ENCODE data around the gene GNAS-AS1. TPM values are rescaled to one million over a fixed set of nuclear protein-coding genes. Genes with fewer than 3 reads are reported as not detected.
A peak's percentile ranks its signal among the peaks of the same experiment; 100 is the strongest.
"Not testable (repeated sequence)": the region's sequence is repeated elsewhere in the genome, so short reads cannot be mapped to it uniquely, and the experiment has no call there.

The GNAS-AS1 gene
- total RNA-seq, 1 donor from 2014 or later: 0.35 TPM

- ATAC-seq (no peak), DNase-seq (ENCODE audit: low spot score) (no peak)
These were observed 13.0 kb downstream of the GNAS-AS1 start for GRCh38 chr20:58837717-58838116.

DNA sequence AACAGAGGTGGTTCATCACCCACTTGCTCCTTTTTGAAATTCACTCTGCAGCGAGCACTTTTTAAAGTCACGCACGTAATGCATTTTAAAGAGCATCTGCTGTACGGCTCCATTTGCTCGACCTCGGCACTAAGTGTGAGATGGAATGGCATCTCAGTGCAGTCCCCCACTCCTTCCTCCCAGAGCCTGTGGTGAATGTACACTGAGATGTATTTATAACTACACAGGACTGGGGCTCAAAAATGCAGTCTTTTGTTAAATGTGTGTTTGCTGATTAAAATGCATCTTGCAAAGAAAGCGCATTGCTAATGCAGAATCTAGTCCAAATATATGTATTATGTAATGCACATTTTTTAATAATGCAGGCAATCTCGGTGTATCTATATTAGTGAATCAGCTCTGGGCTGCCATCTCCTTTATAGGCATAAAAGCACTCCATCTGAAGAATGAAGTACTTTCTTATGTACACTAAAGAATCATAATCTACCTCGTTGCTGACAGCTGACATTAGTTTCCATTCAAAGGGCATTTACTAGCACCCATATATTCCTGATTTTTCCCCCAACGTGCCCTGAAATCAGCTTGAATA, 14.0 kb downstream of the GNAS-AS1 start:
- ATAC-seq (no peak), DNase-seq (ENCODE audit: low spot score) (no peak)

- no peak for DNase-seq (ENCODE audit: low spot score)
- no peak for ATAC-seq
These were observed 15.5 kb downstream of the GNAS-AS1 start for GRCh38 chr20:58835231-58835630.

- no peak for ATAC-seq
- no peak for DNase-seq (ENCODE audit: low spot score)
These were observed 16.8 kb downstream of the GNAS-AS1 start for GRCh38 chr20:58833921-58834320.

DNA sequence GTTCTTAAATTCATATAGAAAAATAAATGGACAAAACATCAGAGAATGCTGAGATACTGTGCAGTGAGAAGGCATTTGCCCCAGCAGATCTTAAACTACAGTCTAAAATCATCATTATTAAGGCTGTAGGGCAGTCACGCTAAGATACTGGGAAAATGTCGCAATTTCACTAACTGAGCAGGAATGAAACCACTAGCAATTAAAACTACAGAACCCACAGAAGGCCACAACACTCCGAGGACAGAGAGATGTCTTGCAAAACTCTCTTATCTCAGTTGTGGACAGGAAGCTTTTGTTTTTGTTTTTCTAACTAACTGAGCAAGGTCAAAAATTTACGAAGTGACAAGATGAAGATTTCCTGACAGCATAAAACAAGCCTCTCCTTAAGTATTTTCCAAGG, 18.2 kb downstream of the GNAS-AS1 start:
- no peak for DNase-seq (ENCODE audit: low spot score)
- no peak for ATAC-seq

GRCh38 chr20:58829531-58829941, 21.2 kb downstream of the GNAS-AS1 start:
- DNase-seq (ENCODE audit: low spot score): no peak
- ATAC-seq: peak; percentile 47

DNA sequence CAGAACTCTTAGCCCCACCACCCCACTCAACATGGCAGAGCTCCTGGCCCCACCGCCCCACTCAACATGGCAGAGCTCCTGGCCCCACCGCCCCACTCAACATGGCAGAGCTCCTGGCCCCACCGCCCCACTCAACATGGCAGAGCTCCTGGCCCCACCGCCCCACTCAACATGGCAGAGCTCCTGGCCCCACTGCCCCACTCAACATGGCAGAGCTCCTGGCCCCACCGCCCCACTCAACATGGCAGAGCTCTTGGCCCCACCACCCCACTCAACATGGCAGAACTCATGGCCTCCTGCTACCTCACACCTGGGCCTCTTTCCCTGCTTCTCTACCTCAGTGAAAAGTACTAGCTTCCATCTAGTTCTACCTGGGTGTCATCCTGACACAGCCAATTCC, 21.9 kb downstream of the GNAS-AS1 start:
- DNase-seq (ENCODE audit: low spot score): not testable (repeated sequence)

DNA sequence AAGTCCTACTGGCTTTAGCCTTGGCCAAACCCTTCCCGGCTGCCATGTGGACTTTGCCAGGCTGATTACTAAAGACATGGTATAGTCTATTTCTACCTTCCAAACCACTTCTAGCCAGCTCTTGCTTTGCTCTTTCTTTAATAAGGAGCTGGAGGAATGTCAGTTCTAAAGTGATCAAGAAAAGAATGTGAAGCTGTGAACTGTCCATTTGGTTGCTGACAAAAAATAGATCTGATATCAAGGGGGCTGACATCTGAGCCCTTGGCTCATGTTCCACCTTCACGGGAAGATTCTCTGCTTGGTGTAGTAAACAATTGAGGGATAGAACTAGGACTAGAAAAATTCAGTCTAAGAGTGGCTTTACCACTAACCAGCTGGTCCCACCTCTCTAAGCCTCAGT, 22.6 kb downstream of the GNAS-AS1 start:
- DNase-seq (ENCODE audit: low spot score) (no peak), ATAC-seq (no peak)

More for the DNA sequence above, 21.9 kb downstream of the GNAS-AS1 start:
- not testable (repeated sequence) for ATAC-seq

- no peak for ATAC-seq
- no peak for DNase-seq (ENCODE audit: low spot score)
These were observed 24.4 kb downstream of the GNAS-AS1 start for GRCh38 chr20:58826271-58826670.

GRCh38 chr20:58825450-58825849, 25.3 kb downstream of the GNAS-AS1 start:
- ATAC-seq: no peak
- no peak for DNase-seq (ENCODE audit: low spot score)

DNA sequence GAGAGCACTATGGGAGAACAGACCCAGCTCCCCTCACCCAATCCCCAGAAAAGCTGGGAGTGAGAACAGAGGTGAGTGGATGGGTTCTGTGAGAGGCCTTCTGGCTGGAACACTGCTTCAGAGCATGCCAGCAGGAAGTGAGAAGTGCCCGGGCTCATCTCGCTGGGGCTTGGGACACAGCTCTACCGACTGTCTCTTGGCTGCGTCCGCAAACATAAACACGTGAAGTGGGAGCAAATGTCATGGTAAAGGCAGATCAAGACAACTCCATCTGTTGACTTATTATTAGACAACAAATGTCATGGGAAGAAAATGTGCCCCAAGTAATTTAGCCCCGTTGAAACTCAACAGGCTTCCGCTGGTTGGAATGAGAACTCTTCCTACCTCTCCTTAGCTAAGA, 25.9 kb downstream of the GNAS-AS1 start:
- no peak for ATAC-seq
- no peak for DNase-seq (ENCODE audit: low spot score)

DNA sequence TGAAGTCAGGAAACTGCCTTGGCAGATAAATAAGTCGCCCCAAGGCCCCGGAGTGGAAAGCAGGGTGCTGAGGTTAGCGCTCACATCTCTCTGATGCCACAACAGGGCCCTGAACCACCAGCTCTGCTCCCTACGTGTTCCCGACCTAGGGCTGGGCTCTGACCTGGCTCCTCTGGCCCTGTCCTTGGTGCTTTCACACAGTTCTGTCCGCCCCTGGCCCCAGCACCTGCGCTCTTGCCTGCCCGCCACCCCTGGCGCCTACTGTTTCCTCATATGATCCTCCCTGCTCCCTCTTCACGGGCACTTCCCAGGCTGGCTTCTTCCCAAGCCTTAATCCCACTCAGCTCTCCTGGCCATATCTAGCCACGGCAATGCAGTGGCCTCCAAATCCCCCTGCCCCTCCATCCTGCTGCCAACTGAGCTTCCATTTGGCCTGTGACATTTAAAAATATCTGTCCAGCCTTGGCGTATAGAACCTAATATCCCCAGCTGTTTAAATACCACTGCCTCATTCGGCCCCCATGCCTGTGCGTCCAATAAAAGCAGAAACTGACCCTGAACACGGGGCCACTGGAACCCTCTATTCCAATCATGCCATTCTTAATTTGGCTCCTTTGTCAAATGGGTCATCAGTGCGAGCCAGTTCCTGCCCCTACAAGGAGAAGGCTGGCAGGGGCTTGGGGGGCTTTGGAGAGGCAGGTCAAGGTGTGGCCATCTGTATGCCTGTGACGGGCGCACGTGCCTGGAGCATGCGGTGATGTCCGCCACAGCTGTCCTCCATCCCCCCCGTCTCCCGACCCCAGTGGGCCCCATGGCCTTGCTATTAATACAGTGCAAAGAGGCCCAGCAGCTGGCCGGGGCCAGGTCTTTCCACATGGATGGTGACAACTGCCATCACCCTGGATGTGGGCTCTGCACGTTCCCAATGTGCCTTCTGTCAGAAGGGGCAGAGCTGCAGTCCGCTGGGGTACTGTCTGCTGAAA, 27.7 kb downstream of the GNAS-AS1 start:
- ATAC-seq: no peak
- no peak for DNase-seq (ENCODE audit: low spot score)

DNA sequence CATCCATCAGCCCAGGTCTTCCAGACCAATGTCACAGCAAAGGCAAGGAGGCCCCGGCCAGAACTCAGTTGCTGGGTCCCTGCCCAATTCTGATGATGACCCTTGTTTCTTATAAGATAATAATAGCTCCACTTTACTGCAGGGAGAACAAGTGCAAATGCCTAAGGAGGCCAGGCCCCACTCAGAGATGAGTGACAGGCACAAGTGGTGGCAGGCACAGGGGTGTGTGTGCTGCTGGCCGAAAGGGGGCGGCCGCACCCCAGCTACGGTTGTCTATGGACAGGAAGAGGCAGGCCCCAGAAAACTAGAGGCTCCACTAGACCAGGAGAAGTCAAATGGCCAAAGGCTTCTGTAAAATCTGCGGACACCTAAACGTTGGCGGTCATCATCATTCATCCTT, 28.6 kb downstream of the GNAS-AS1 start:
- DNase-seq (ENCODE audit: low spot score) (no peak), ATAC-seq (no peak)

- not testable (repeated sequence) for DNase-seq (ENCODE audit: low spot score); ATAC-seq
These were observed 30.2 kb downstream of the GNAS-AS1 start for GRCh38 chr20:58820515-58820914.

- ATAC-seq: no peak
- no peak for DNase-seq (ENCODE audit: low spot score)
These were observed 30.8 kb downstream of the GNAS-AS1 start for GRCh38 chr20:58819921-58820320.

- no peak for ATAC-seq
These were observed 32.0 kb downstream of the GNAS-AS1 start for GRCh38 chr20:58818586-58819285.

GRCh38 chr20:58817748-58818147, 33.0 kb downstream of the GNAS-AS1 start:
- ATAC-seq (no peak), DNase-seq (ENCODE audit: low spot score) (no peak)

More at GRCh38 chr20:58818586-58819285, 32.0 kb downstream of the GNAS-AS1 start:
- no peak for DNase-seq (ENCODE audit: low spot score)

DNA sequence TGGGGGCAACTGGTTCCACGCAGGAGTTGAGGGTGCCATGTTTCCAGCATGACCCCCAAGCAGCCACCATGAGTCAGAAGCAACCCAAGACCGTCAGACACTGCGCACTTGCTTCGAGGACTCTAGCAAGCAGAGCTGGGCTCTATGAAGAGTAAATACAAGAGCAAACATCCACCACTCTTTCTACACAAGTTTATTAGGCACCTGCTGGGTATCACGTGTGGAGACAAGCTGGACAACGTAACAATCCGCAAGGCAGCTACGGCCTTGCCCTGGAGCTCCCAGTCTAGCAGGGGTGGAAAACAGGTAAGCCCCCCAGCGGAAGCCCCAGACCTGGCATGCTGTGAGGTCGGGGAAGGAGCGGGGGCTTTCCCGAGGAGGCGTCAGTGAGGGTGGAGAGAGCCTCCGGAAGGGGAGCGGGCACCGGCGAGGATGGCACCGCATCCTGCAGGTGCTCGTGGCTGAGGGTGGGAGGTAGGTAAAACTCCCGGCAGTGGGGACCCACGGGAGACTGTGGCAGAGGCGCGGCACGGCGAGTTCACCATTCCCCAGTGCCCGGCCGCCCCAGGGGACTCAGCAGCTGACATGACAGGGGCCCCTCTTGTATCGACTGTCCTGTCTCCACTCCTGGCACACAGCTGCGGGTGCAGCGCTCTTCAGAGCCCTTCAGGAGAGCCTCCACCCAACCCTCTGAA, 33.6 kb downstream of the GNAS-AS1 start:
- DNase-seq (ENCODE audit: low spot score): no peak
- ATAC-seq: no peak

- DNase-seq (ENCODE audit: low spot score): no peak
- ATAC-seq: no peak
These were observed 34.7 kb downstream of the GNAS-AS1 start for GRCh38 chr20:58816051-58816450.

DNA sequence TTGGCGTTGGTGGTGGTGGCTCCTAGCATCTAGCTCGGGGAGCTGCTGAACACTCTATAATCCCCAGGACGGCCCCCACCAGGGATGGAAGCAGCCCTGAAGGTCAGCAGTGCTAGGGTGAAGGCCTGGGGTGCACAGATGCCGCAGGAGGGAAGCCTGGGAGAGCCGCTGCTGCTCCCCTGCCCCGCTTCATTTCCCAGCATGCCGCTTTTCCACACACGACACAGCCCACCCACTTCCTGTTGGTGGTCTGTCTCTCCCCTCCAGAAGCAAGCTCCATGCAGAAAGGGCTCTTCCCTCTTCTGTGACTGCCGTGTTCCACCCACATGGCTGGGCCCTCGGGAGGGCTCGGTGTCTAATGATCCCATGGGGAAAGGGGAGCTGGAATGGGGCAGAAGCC, 35.3 kb downstream of the GNAS-AS1 start:
- DNase-seq (ENCODE audit: low spot score): no peak
- no peak for ATAC-seq

- DNase-seq (ENCODE audit: low spot score) (no peak), ATAC-seq (no peak)
These were observed 37.3 kb downstream of the GNAS-AS1 start for GRCh38 chr20:58813369-58813768.
